HepG2 (cell line): Measurements from ENCODE around the gene MMRN2. TPM values are rescaled to one million over a fixed set of nuclear protein-coding genes. Genes with fewer than 3 reads are reported as not detected.

ENCODE experiments used
- ATAC-seq: fragments of 200-7000 bp; cut with Tn5 transposase; 3 replicates; pipeline ENCODE4 v1.9.1; 2020; ENCODE audit warnings: mild to moderate bottlenecking, moderate library complexity
- BruUV-seq: library from RNA; stranded (reverse); fragments of 400-500 nt; replicated peaks from 2 replicates; lab custom pipeline; 2021; lab: Mats Ljungman, UMichigan
- CTCF ChIA-PET: fragments of 300-600 bp; formaldehyde crosslinking; extraction: SDS; loops from one replicate; lab custom pipeline; 2021; ENCODE audit warnings: low total read pairs, inconsistent platforms, low intra/inter-chr PET ratio; lab: Yijun Ruan, JAX
- POLR2A ChIA-PET: fragments of 350-600 bp; sonication (Branson Sonifier 250); formaldehyde crosslinking; loops from one replicate; lab custom pipeline; 2020; ENCODE audit warnings: antibody characterized with exemption, inconsistent platforms; lab: Yijun Ruan, JAX
- DNase-seq: peaks from one replicate; pipeline ENCODE4 v3.0.0-alpha.2; 2015; ENCODE audit warnings: low spot score
- FAIRE-seq: peaks from 3 replicates; lab custom pipeline; 2011; peaks lifted over from hg19 to GRCh38; lab: Jason Lieb, UNC
- H2AFZ ChIP-seq: one replicate; pipeline ENCODE4 v1.6.1; 2011; ENCODE audit warnings: low read length, inconsistent platforms
- H3K27ac ChIP-seq: fragments of 300-600 bp; 3 replicates; pipeline ENCODE4 v1.8.0; 2011; ENCODE audit warnings: mixed run types, mild to moderate bottlenecking, mixed read lengths, low read length, inconsistent platforms; ENCODE audit not compliant: insufficient read depth; ENCODE audit errors: extremely low read length
- H3K27me3 ChIP-seq, 2 experiments: fragments of 200-600 bp in 1 of 2; 2 replicates in 1 of 2; 3 replicates in 1 of 2; pipeline versions ENCODE4 v1.6.0 to v1.8.0; 2011; ENCODE audit warnings: low read length in 2 of 2, mild to moderate bottlenecking in 2 of 2, moderate library complexity in 2 of 2, inconsistent platforms in 1 of 2; ENCODE audit not compliant: insufficient read depth in 2 of 2, control insufficient read depth in 1 of 2
- H3K36me3 ChIP-seq, 2 experiments: fragments of 200-600 bp in 1 of 2; replicated peaks in 1 of 2; 2 replicates in 1 of 2; 3 replicates in 1 of 2; pipeline versions ENCODE4 v1.5.1 to v1.8.0; 2011; ENCODE audit warnings: low read length in 2 of 2, inconsistent platforms in 1 of 2; ENCODE audit not compliant: insufficient read depth in 2 of 2, control insufficient read depth in 1 of 2
- H3K4me1 ChIP-seq: 2 replicates; pipeline ENCODE4 v1.5.1; 2012; ENCODE audit warnings: low read length, inconsistent platforms; ENCODE audit not compliant: insufficient read depth
- H3K4me2 ChIP-seq: 2 replicates; pipeline ENCODE4 v1.6.0; 2011; ENCODE audit warnings: low read depth, low read length, inconsistent platforms
- H3K4me3 ChIP-seq, 3 experiments: fragments of 200-600 bp in 1 of 3; sonication (generic), shearing (Covaris generic) in 1 of 3; replicated peaks in 1 of 3; 2 replicates each; pipeline ENCODE4 v1.5.1; 2011 to 2016; ENCODE audit warnings: low read length in 3 of 3, inconsistent platforms in 2 of 3, low read depth in 2 of 3, mild to moderate bottlenecking in 2 of 3, control low read depth in 1 of 3, mixed read lengths in 1 of 3; ENCODE audit not compliant: insufficient read depth in 1 of 3
- H3K79me2 ChIP-seq: one replicate; pipeline ENCODE4 v1.6.1; 2011; ENCODE audit warnings: low read length, inconsistent platforms; ENCODE audit not compliant: insufficient read depth
- H3K9ac ChIP-seq: 2 replicates; pipeline ENCODE4 v1.6.0; 2011; ENCODE audit warnings: mild to moderate bottlenecking, low read depth, low read length, inconsistent platforms; ENCODE audit not compliant: insufficient read depth
- H3K9me3 ChIP-seq: 2 replicates; pipeline ENCODE4 v1.5.1; 2012; ENCODE audit warnings: mild to moderate bottlenecking, low read length
- H4K20me1 ChIP-seq: 2 replicates; pipeline ENCODE4 v1.6.0; 2011; ENCODE audit warnings: inconsistent platforms, mild to moderate bottlenecking, low read length, moderate library complexity; ENCODE audit not compliant: insufficient read depth
- DZIP1 ChIP-seq: sonication (generic); formaldehyde crosslinking; IDR thresholded peaks from 2 replicates; pipeline ENCODE4 v1.5.0; 2020; ENCODE audit warnings: mild to moderate bottlenecking, missing genetic modification reagents
- GATA4 ChIP-seq: sonication (generic); IDR thresholded peaks from 2 replicates; pipeline ENCODE4 v1.6.1; 2016; ENCODE audit warnings: antibody characterized with exemption, low read depth, borderline replicate concordance
- PCBP1 ChIP-seq: fragments of 200-400 bp; formaldehyde crosslinking; IDR thresholded peaks from 2 replicates; pipeline ENCODE4 v1.6.1; 2017; ENCODE audit warnings: mild to moderate bottlenecking, low read depth, low read length, borderline replicate concordance
- PHF5A ChIP-seq: IDR thresholded peaks from one replicate; pipeline ENCODE4 v1.6.1; 2018; ENCODE audit warnings: low read depth, missing genetic modification reagents; ENCODE audit not compliant: unreplicated experiment
- REXO4 ChIP-seq: sonication (generic); formaldehyde crosslinking; IDR thresholded peaks from 2 replicates; pipeline ENCODE4 v1.8.0; 2022; ENCODE audit warnings: missing genetic modification reagents, mild to moderate bottlenecking, borderline replicate concordance
- ZBTB39 ChIP-seq: sonication (generic); formaldehyde crosslinking; IDR thresholded peaks from 2 replicates; pipeline ENCODE4 v1.5.0; 2020; ENCODE audit warnings: missing genetic modification reagents
- ZFP36L2 ChIP-seq: sonication (generic); formaldehyde crosslinking; IDR thresholded peaks from 2 replicates; pipeline ENCODE4 v1.4.0; 2020; ENCODE audit warnings: missing genetic modification reagents
- ZFP91 ChIP-seq: sonication (generic); formaldehyde crosslinking; IDR thresholded peaks from 2 replicates; pipeline ENCODE4 v1.9.0; 2022; ENCODE audit warnings: missing genetic modification reagents, mild to moderate bottlenecking, borderline replicate concordance
- ZNF24 ChIP-seq: fragments of 450-650 bp; IDR thresholded peaks from 2 replicates; pipeline ENCODE4 v1.6.1; 2017; ENCODE audit warnings: antibody characterized with exemption, mild to moderate bottlenecking
- ZNF709 ChIP-seq: sonication (generic); formaldehyde crosslinking; IDR thresholded peaks from 2 replicates; pipeline ENCODE4 v1.5.0; 2020; ENCODE audit warnings: mild to moderate bottlenecking, missing genetic modification reagents
- ZSCAN12 ChIP-seq: sonication (generic); formaldehyde crosslinking; IDR thresholded peaks from 2 replicates; pipeline ENCODE4 v1.9.0; 2021; ENCODE audit warnings: mild to moderate bottlenecking, missing genetic modification reagents
- in situ Hi-C: cut with HindIII; loops from 2 replicates; pipeline ENCODE4 v1.10.0; 2017; ENCODE audit warnings: low pct_unique_long_range_greater_than_20kb; ENCODE audit not compliant: extremely low pct_ligation_motif_present
- intact Hi-C: fragments of 100-400 bp; cut with micrococcal nuclease; formaldehyde crosslinking; loops from one replicate; pipeline ENCODE4 v1.10.0; 2022; ENCODE audit not compliant: unreplicated experiment
- polyA plus RNA-seq, 8 experiments: library from polyadenylated mRNA; depleted of rRNA in 3 of 8; stranded (reverse) in 7 of 8; unstranded in 1 of 8; fragments of >200 nt; fragmentation: Illumina TruSeq in 4 of 8; extraction: Trizol in 4 of 8; gene quantifications; 2 replicates each; pipeline versions ENCODE4 v1.2.1 to v1.2.3, GENCODE V29; 2011 to 2016; ENCODE audit warnings: low read depth in 4 of 8, missing spikeins in 1 of 8, mixed read lengths in 1 of 8; ENCODE audit not compliant: insufficient read depth in 1 of 8
- total RNA-seq, 5 experiments: library from RNA; depleted of rRNA; stranded (reverse); fragments of >200 nt; fragmentation: Illumina TruSeq; extraction: Trizol; gene quantifications; 2 replicates each; pipeline ENCODE4 v1.2.3, GENCODE V29; 2016; ENCODE audit warnings: low read depth in 1 of 5

MMRN2 gene
- total and polyA plus RNA-seq, 2 of the 13 experiments (the other 11 are each of a cell fraction or from before 2014, with no cell fraction given) = 0.04 TPM; not detected in 1

GRCh38 chr10:86944471-86944870 lies 12.9 kb downstream of the MMRN2 start:
- H3K4me2 ChIP-seq = no peak overlapping the region
- FAIRE-seq (no peak), ATAC-seq (no peak), DNase-seq (no peak)
- peaks cover 5 to 32% of the 10 kb centered on the region in 2 experiments; a peak in 3 of 5 replicates for H3K27me3 ChIP-seq
- H3K27ac ChIP-seq = no peak overlapping the region
- H3K9me3 ChIP-seq = no peaks in the 10 kb centered on the region
- TF ChIP-seq ZSCAN12 (no peak), REXO4 (no peak), ZNF709 (CRISPR knock-in tag) (no peak), ZNF24 (no peak), ZFP91 (CRISPR knock-in tag) (no peak), ZFP36L2 (CRISPR knock-in tag) (no peak), ZBTB39 (CRISPR knock-in tag) (no peak), DZIP1 (CRISPR knock-in tag) (no peak), PHF5A (CRISPR knock-in tag) (no peak), GATA4 (no peak), PCBP1 (no peak)
- no peak overlapping the region for H3K4me3 ChIP-seq
- no peaks in the 10 kb centered on the region for H3K79me2 ChIP-seq
- H2AFZ ChIP-seq = no peak overlapping the region
- intact Hi-C loops (no loop called here), in situ Hi-C loops (no loop called here)
- no peak overlapping the region for H3K9ac ChIP-seq
- no peaks in the 10 kb centered on the region for H3K36me3 ChIP-seq
- ChIA-PET POLR2A (no interaction called here), CTCF (no interaction called here)
- no peaks in the 10 kb centered on the region for H4K20me1 ChIP-seq
- no TSS peak for BruUV-seq
- peaks cover 34% of the 10 kb centered on the region for H3K4me1 ChIP-seq
